ENCODE measurements around the gene ZNF862.

ZNF862 gene

GRCh38 chr7:149873970-149874643, 35.9 kb downstream of the ZNF862 start:
- TF ChIP-seq ZFX (IDR thresholded peaks at IDR 0.05) (no peak), CTCF (conservative IDR thresholded peaks at IDR 0.05) (no peak)
- peak overlapping the region; percentile 90 for H3K27ac ChIP-seq

DNA sequence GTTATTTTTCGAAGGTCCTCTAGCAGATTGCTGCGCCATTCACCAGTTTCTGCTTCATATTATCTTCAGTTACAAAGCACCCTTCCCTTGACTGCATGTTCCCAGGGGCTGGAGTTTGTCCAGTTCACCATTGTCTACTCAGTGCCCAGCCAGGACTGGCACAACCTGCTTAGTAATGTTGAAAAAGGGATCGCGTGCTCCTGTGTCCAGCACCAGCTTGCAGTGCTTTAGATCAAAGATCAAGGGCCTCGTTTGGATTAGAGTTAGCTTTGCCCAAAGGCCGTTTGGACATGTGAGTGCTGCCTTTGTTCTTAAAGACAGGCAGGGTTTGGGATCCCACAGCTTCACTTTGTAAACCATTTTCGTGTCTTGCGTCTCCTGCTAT, 36.5 kb downstream of the ZNF862 start:
- H3K27ac ChIP-seq: peak overlapping the region; percentile 90
- TF ChIP-seq CTCF (conservative IDR thresholded peaks at IDR 0.05): no peak
- TF ChIP-seq ZFX (IDR thresholded peaks at IDR 0.05): no peak

- H3K27ac ChIP-seq: peak overlapping the region; percentile 90
- TF ChIP-seq ZFX (IDR thresholded peaks at IDR 0.05) (no peak), CTCF (conservative IDR thresholded peaks at IDR 0.05) (no peak)
Measured at GRCh38 chr7:149875396-149875795, 37.2 kb downstream of the ZNF862 start.

DNA sequence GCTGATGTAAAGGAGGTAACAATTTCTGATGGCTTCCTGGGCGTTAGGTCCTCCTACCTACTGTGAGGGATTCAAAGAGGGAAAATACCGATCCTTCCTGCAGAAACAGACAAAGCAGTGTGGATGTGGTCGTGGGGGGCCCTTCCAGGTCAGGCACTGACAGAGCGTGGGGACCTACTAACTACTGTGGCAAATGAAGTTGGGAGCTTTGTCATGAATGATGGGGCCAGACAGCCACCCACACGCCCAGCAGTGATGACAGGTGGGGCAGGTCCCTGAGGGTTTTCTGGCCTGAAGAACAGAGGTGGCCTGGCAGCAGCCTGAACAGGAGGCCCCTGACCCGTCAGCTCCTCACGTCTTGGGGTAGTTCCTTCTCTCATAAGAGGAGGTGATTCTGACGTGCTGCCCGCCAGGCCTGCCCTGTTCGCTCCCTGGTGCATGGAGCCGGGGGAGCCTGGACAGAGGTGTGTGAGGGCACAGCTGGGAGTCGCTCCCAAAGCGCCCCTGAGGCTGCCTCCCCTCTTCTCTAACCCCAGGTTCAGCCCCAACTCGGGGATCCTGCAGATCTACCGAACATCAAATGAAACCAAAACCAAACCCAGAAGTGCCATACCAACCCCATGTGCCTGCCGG, 39.8 kb downstream of the ZNF862 start:
- TF ChIP-seq CTCF (conservative IDR thresholded peaks at IDR 0.05) (no peak), ZFX (IDR thresholded peaks at IDR 0.05) (no peak)
- H3K27ac ChIP-seq: no peak overlapping the region

- TF ChIP-seq ZFX (IDR thresholded peaks at IDR 0.05) (no peak), CTCF (conservative IDR thresholded peaks at IDR 0.05) (no peak)
- no peak overlapping the region for H3K27ac ChIP-seq
Measured at GRCh38 chr7:149878523-149878921, 40.3 kb downstream of the ZNF862 start.

DNA sequence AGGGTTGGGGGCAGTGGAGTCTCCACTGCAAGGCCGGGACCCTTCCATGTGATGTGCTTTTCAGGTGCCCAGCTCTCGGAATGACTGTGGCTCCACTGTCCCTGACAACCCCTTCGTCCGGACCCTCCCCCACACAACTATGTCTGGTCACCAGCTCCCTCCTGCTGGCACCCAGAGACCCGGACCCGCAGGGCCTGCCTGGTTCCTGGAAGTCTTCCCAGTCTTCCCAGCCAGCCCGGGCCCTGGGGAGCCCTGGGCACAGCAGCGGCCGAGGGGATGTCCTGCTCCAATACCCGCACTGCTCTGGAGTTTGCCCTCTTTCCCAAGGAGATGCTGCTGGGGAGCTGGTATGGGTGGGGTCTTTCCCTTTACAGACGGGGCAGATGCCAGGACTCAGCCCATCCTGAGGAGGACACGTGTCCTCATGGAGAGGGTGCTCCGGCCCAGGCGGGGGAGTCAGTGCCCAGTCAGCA, 41.1 kb downstream of the ZNF862 start:
- TF ChIP-seq ZFX (IDR thresholded peaks at IDR 0.05) (no peak), CTCF (conservative IDR thresholded peaks at IDR 0.05) (no peak)
- no peak overlapping the region for H3K27ac ChIP-seq

GRCh38 chr7:149879766-149880637, 41.8 kb downstream of the ZNF862 start:
- no peak for TF ChIP-seq CTCF (conservative IDR thresholded peaks at IDR 0.05)
- TF ChIP-seq ZFX (IDR thresholded peaks at IDR 0.05): no peak
- H3K27ac ChIP-seq: no peak overlapping the region

Measured in C4-2B (cell line).